ENCODE data around the gene MPIG6B.
"Not testable (repeated sequence)": the region's sequence is repeated elsewhere in the genome, so short reads cannot be mapped to it uniquely, and the experiment has no call there.

The MPIG6B gene

GRCh38 chr6:31701666-31702404 is 21.3 kb upstream of the MPIG6B start:
- peak; percentile 58 for DNase-seq

- no peak for DNase-seq
Observed at GRCh38 chr6:31702405-31702818, 20.8 kb upstream of the MPIG6B start.

GRCh38 chr6:31702819-31703716 is 20.1 kb upstream of the MPIG6B start, which contains the start of gene ABHD16A:
ABHD16A (minus strand) TSS chr6:31703324; CDS start chr6:31703281, 43 bp downstream.
- peak; percentile 94 for DNase-seq

DNA sequence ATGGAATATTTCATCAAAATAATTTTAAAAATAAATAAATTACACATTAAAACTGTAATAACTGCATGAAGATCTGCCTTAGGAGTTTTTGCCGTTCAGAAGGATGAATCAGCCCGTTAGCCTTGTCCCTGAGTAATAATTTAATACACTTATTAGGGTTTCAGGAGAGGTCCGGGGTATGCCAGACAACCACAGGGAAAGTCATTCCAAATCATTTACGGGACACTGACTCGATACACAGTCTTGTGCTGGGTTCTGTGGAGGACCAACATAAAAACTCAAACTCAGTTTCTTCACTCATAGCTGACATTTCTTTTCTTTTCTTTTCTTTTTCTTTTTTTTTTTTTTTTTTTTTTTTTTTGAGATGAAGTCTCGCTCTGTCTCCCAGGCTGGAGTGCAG is 17.2 kb upstream of the MPIG6B start:
- DNase-seq: no peak

DNA sequence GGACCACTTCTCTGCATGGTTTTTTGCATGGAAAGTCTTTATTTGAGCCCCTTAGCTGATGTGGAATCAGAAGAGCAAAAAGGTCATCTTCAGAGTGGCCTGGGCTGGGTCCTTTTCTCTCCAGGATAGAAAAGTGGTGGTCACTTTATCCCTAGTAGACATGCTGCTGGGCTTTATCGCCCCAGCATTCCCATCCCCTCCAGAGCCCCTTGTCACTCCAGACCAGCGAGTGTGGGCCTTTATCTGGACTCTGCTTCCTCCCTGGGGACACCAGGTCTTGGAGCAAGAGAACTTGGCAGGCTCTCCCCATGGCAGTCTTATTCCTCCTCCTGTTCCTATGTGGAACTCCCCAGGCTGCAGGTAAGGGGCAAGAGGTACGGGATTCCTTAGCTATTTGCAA is 16.6 kb upstream of the MPIG6B start, which contains the start of gene LY6G6F:
Gene LY6G6F (plus strand): TSS at position 268 of the 400 bp plus-strand sequence. CDS start 41 bp downstream, at position 309.
- no peak for DNase-seq

DNA sequence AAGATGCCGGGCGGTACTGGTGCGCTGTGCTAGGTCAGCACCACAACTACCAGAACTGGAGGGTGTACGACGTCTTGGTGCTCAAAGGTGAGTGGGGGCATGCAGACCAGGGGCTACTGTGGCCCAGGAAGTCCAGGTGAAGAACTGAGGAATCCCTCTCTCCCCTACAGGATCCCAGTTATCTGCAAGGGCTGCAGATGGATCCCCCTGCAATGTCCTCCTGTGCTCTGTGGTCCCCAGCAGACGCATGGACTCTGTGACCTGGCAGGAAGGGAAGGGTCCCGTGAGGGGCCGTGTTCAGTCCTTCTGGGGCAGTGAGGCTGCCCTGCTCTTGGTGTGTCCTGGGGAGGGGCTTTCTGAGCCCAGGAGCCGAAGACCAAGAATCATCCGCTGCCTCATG is 15.5 kb upstream of the MPIG6B start:
- no peak for DNase-seq

- no peak for DNase-seq
Observed at GRCh38 chr6:31708224-31708623, 14.9 kb upstream of the MPIG6B start.

- not testable (repeated sequence) for DNase-seq
Observed at GRCh38 chr6:31709157-31709556, 14.0 kb upstream of the MPIG6B start.

- no peak for DNase-seq
Observed at GRCh38 chr6:31710523-31711219, 12.5 kb upstream of the MPIG6B start.

DNA sequence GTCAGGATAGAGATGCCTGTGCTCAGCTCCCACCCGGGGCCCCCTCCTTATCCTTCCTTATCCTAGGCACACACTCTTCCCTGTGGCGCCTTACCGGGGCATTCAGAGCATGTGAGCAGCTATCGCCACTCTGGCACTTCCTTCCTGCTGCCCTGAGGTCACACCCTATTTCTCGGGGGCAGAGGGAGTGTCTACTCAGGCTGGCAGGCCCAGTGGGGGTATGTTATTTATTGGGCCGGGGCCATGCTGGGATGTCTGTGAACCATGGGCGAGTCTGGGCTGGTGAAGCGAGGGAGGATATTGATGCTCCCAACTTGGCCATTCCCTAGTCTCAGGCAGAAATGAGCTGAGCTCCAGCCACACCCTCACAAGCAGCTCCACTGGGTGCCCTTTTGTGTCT is 11.9 kb upstream of the MPIG6B start:
- DNase-seq: no peak

DNA sequence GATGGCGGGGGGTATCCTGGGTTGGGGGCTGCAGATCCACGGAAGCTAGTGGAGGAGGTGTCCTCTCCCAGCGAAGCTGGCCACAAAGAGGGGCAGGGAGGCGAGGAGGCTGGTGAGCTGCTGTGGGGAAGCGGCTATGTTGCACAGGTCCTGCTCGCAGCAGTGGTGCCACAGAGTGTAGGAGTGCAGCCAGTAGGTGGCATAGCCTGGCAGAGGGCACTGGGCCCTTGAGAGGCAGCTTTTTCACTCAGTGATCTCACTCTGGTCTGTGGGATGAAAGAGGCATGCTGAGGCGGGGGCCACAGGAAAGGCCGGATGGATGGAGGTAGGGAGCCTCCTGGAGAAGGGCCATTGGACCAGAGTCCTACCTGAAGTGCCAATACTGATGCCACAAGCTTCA is 10.9 kb upstream of the MPIG6B start:
- DNase-seq: no peak

GRCh38 chr6:31713465-31713864 is 9.7 kb upstream of the MPIG6B start:
- no peak for DNase-seq

- no peak for DNase-seq
Observed at GRCh38 chr6:31713991-31714684, 9.0 kb upstream of the MPIG6B start.

DNA sequence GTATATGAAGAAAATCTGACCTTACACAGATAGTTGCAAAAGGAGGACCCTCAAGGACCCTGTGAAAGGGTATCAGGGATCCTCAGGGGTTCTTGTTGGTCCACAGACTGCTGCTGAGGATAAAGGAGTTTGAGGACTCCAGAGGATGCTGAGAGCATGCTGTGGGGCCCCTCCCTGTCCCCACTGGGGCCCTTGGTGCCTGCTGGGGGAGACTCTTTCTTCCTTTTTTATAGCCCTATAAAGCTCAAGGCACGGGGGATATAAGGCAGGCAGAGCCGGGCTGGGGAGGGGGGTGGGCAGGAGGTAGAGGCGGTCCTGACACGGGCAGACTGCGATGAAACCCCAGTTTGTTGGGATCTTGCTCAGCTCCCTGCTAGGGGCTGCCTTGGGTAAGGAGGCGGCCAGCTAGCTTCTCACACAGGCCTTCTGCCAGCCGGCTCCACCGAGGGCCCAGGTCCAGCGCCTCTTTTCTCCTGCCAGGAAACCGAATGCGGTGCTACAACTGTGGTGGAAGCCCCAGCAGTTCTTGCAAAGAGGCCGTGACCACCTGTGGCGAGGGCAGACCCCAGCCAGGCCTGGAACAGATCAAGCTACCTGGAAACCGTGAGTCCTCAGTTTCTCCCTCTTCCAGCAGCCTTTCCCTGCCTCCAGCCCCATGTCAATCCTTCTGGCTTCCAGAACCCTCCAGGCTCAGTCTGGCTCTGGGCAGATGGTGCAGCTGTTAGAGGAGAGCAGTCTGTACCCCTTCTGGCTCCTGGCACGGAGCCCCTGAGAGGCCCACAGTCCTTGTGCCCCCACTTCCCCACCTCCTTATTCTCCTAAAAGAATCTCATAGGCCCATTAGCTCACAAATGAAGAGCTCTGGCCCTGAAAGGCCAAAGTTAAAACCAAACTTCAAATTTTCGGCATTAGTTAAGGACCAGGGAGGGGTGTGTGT is 7.9 kb upstream of the MPIG6B start, which contains the start of gene LY6G6D:
Gene LY6G6D (plus strand): TSS at position 327 of the 937 bp plus-strand sequence. CDS start 8 bp downstream, at position 335.
- no peak for DNase-seq

- no peak for DNase-seq
Observed at GRCh38 chr6:31717499-31718222, 5.5 kb upstream of the MPIG6B start.

- DNase-seq: no peak
Observed at GRCh38 chr6:31718265-31718664, 4.9 kb upstream of the MPIG6B start.

DNA sequence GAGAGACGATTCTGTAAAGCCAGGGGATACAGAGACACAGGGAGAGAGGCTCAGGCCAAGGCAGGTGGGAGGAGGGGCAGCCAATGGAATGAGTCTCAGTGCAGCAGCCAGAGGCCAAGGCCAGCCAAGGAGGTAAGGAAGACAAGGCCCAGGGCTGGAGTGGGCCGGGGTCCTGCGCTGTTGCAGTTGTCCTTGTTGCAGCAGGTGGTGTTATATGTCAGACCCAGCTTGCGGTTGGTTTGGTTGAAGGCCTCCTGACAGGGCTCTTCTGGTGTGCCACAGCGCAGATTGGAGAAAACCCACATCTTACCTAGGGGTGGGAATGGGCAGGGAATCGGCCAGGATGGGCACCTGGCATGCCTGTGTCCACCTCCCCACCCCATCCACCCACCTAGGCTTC is 4.2 kb upstream of the MPIG6B start:
- no peak for DNase-seq

GRCh38 chr6:31720196-31720770 is 2.9 kb upstream of the MPIG6B start:
- no peak for DNase-seq

- no peak for DNase-seq
Observed at GRCh38 chr6:31721351-31722020, 1.7 kb upstream of the MPIG6B start, which contains the start of gene LY6G6C. LY6G6C (minus strand) TSS chr6:31721746; CDS start chr6:31721679, 67 bp downstream.

Data from SHP77 treated with DMSO at 0.1 percent for 48 hours (cell line).